Activated naive CD8-positive, alpha-beta T cell treated with anti-CD3 and anti-CD28 coated beads, Interleukin-2, amount 10 ng/mL, durations not matched to agents 7 days and 5 days (primary cell): Measurements from ENCODE around the gene CSAD. TPM values are rescaled to one million over a fixed set of nuclear protein-coding genes. Genes with fewer than 3 reads are reported as not detected.

Experiments used
- ATAC-seq: fragments of 150-1000 bp; cut with Tn5 transposase; one replicate; pipeline ENCODE4 v1.10.0; 2021; ENCODE audit warnings: low read depth, moderate library complexity
- POLR2A ChIA-PET: fragments of 350-600 bp; sonication (Branson Sonifier 250); formaldehyde crosslinking; loops from one replicate; lab custom pipeline; 2021; ENCODE audit warnings: antibody characterized with exemption; lab: Charles Lee
- DNase-seq: peaks from one replicate; pipeline ENCODE4 v3.0.0; 2021
- H3K27ac Mint-ChIP-seq: one replicate; pipeline ENCODE4 v1.8.0; 2022; ENCODE audit warnings: mild to moderate bottlenecking, mixed read lengths
- H3K27me3 Mint-ChIP-seq: one replicate; pipeline ENCODE4 v1.8.0; 2022; ENCODE audit warnings: mild to moderate bottlenecking, moderate library complexity, mixed read lengths
- H3K36me3 Mint-ChIP-seq: one replicate; pipeline ENCODE4 v1.8.0; 2021; ENCODE audit warnings: mild to moderate bottlenecking, mixed read lengths
- H3K4me1 Mint-ChIP-seq: one replicate; pipeline ENCODE4 v1.8.0; 2021; ENCODE audit warnings: mixed read lengths
- H3K4me3 Mint-ChIP-seq: one replicate; pipeline ENCODE4 v1.8.0; 2022; ENCODE audit warnings: mild to moderate bottlenecking, moderate library complexity, mixed read lengths
- H3K9me3 Mint-ChIP-seq: one replicate; pipeline ENCODE4 v1.8.0; 2021; ENCODE audit warnings: mixed read lengths
- total RNA-seq, 2 experiments: library from RNA; stranded (reverse); gene quantifications; one replicate each; pipeline ENCODE4 v1.2.3, GENCODE V29; 2021

CSAD gene
- total RNA-seq, 2 experiments from 2014 or later = 28.1 to 38.3 TPM

DNA sequence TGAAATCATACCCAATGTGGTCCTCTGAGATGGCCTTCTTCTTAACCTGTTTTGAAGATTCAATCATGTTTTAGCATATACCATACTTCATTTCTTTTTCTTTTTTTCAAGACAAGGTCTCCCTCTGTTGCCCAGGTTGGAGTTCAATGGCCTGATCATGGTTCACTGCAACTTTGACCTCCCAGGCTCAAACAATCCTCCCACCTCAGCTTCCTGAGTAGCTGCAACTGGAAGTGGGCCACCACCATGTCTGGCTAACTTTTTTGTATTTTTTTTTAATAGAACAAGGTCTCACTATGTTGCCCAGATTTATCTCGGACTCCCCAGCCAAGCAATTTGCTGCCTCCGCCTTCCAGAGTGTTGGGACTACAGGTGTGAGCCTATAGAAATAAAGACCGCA, 47.0 kb downstream of the CSAD start:
- peaks cover 4% of the 10 kb centered on the region for H3K9me3 Mint-ChIP-seq
- no peak overlapping the region for H3K4me3 Mint-ChIP-seq
- H3K27ac Mint-ChIP-seq = no peak overlapping the region
- ATAC-seq (no peak), DNase-seq (no peak)
- H3K4me1 Mint-ChIP-seq = peaks cover 1% of the 10 kb centered on the region
- peaks cover 16% of the 10 kb centered on the region for H3K27me3 Mint-ChIP-seq
- peaks cover 4% of the 10 kb centered on the region for H3K36me3 Mint-ChIP-seq
- POLR2A ChIA-PET = no interaction called here

DNA sequence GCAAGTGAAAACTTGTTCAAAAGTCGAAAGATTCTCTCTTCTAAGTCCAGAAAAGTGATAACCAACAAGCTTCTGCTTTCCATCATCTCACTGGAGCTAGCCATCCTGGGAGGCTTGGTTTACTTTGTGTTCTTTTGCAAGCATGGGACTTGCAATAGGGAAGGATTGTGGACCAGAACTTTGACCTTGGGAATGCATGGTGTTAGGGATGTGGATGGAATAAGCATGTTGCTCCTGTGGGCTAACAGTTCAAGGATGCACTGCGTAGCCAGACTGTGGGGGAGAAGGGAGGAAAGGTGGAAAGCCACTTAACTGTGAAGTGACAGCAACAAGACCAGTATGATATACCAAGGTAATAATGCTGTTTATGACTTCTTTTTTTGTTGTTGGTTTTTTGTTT, 48.9 kb downstream of the CSAD start:
- no peaks in the 10 kb centered on the region for H3K9me3 Mint-ChIP-seq
- DNase-seq (no peak), ATAC-seq (no peak)
- H3K4me3 Mint-ChIP-seq = no peak overlapping the region
- peaks cover 6% of the 10 kb centered on the region for H3K27me3 Mint-ChIP-seq
- H3K4me1 Mint-ChIP-seq = peaks cover 1% of the 10 kb centered on the region
- H3K36me3 Mint-ChIP-seq = peaks cover 3% of the 10 kb centered on the region
- POLR2A ChIA-PET = interaction anchor here (0.7 kb wide), 1 partner anchor 21 kb away, joined by 3 read pairs; no protein-coding TSS in a partner anchor
- H3K27ac Mint-ChIP-seq = no peak overlapping the region

DNA sequence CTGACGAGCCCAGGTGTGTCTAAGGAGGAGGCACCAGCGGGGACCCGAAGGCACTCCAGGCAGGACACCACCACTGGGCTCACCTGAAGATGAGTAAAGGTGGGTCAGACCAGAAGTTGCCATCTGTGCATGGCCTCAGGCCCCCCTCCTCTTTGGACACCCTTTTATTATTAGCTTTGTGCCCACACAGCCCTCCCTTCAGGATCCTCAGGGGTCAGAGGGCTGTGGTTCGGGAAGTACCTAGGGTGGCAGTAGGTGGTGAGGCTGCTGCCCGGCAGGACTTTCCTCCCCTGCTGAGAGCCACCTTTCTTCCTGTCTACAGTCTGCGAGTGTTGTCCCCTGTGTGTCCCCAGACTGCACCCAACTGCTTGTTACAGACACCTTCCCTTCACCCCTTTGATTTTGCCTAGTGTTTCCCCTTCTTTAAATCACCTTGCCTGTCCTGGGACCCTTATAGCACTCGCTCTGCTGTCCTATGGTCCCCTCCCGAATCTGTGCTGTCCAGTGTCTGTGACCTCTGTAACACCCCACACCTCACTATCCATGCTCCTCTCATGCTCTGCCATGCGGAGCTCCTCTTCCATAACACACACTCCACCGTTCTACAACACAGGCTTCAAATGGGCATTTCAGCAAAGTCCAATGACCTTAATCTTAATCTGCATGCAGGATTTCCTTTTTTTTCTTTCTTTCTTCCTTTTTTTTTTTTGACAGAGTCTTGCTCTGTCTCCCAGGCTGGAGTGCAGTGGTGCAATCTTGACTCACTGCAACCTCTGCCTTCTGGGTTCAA, 51.8 kb downstream of the CSAD start:
- no peak for DNase-seq
- no peak for ATAC-seq
- H3K4me1 Mint-ChIP-seq = peaks cover 1% of the 10 kb centered on the region
- H3K27me3 Mint-ChIP-seq = peaks cover 2% of the 10 kb centered on the region
- no peak overlapping the region for H3K4me3 Mint-ChIP-seq
- POLR2A ChIA-PET = no interaction called here
- H3K36me3 Mint-ChIP-seq = peaks cover 6% of the 10 kb centered on the region
- no peaks in the 10 kb centered on the region for H3K9me3 Mint-ChIP-seq
- no peak overlapping the region for H3K27ac Mint-ChIP-seq

DNA sequence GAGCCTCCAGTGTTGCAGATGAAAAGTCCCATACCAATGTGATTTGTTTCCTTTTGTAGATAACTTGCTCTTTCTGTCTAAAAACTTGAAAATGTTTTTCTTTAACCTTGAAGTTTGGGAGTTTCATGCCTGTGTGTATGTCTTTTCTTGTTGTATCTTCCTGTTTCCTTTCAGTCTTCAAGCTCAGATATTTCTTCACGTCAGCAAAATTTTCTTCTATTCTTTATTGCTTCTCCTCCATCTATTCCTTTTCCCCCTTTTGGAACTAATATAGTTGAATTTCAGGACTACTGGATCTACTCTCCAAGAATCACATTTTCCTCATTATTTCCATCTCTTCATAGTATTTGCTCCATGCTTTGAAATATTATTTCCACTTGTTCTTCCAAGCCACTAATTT, 53.6 kb downstream of the CSAD start:
- Mint-ChIP-seq H3K4me3 (no peak overlapping the region), H3K9me3 (no peaks in the 10 kb centered on the region), H3K27ac (no peak overlapping the region), H3K4me1 (peaks cover 1% of the 10 kb centered on the region), H3K36me3 (peaks cover 9% of the 10 kb centered on the region), H3K27me3 (peaks cover 2% of the 10 kb centered on the region)
- POLR2A ChIA-PET = interaction anchor here (0.7 kb wide), 1 partner anchor 23 kb away, joined by 3 read pairs; no protein-coding TSS in a partner anchor
- no peak for DNase-seq
- ATAC-seq = no peak

DNA sequence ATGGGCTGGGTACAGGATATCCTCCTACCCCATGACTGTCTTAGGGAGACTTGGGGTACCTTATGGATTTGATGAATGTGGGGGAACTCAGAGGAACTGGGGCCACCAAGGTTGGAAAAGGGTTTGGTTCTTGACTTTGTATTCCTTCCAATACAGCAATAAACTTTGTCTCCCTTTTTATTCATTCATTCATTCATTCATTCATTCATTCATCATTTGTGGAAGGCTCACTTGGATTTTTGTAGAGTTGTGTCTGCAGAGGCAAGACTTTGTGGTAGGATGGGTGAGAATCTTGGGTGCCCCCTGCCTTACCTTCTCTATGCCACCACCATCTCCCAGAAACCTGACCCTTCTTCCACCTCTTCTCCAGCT, 56.4 kb downstream of the CSAD start:
- peaks cover 13% of the 10 kb centered on the region for H3K36me3 Mint-ChIP-seq
- H3K27ac Mint-ChIP-seq = no peak overlapping the region
- H3K27me3 Mint-ChIP-seq = no peaks in the 10 kb centered on the region
- POLR2A ChIA-PET = no interaction called here
- H3K9me3 Mint-ChIP-seq = no peaks in the 10 kb centered on the region
- no peak for ATAC-seq
- H3K4me3 Mint-ChIP-seq = no peak overlapping the region
- H3K4me1 Mint-ChIP-seq = no peaks in the 10 kb centered on the region
- DNase-seq = no peak

DNA sequence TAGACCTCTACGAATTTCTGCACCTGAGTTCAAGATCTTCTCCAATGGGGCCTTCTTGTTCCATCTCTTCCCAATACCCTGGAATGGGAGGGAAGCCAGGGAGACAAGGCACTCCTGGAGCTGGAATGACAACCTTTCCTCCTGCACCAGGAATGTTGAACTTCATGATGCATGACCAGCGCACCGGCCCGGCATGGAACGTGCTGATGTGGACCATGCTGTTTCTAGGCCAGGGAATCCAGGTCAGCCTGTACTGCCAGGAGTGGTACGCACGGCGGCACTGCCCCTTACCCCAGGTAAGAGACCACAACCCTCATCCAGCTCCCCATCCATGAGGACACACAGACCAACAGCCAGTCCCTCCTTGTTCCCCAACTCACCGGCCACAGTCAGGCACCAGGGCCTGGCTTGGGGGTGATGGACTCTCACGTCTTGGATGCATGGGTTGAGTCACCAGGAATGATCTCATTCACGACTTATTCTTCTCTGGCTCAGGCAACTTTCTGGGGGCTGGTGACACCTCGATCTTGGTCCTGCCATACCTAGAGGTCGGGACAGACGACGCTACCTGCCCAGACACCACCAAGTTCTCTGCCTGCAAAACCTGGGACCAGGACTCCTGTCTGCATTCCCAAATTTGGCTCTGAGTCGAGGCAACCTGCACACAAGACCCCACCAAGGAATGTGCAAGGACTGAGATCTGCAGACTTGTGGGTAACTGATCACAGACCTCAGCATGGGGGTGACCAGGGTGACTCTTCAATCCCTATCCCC, 57.0 kb downstream of the CSAD start:
- H3K27ac Mint-ChIP-seq = no peak overlapping the region
- POLR2A ChIA-PET = no interaction called here
- H3K9me3 Mint-ChIP-seq = no peaks in the 10 kb centered on the region
- no peak for ATAC-seq
- H3K27me3 Mint-ChIP-seq = no peaks in the 10 kb centered on the region
- H3K36me3 Mint-ChIP-seq = peaks cover 12% of the 10 kb centered on the region
- DNase-seq = no peak
- H3K4me1 Mint-ChIP-seq = no peaks in the 10 kb centered on the region
- H3K4me3 Mint-ChIP-seq = no peak overlapping the region

GRCh38 chr12:53122961-53123468, 57.7 kb downstream of the CSAD start:
- POLR2A ChIA-PET = no interaction called here
- no peak for DNase-seq
- Mint-ChIP-seq H3K4me1 (no peaks in the 10 kb centered on the region), H3K27ac (peak overlapping the region; percentile 33), H3K27me3 (no peaks in the 10 kb centered on the region), H3K36me3 (peaks cover 15% of the 10 kb centered on the region), H3K4me3 (no peak overlapping the region), H3K9me3 (no peaks in the 10 kb centered on the region)
- no peak for ATAC-seq

DNA sequence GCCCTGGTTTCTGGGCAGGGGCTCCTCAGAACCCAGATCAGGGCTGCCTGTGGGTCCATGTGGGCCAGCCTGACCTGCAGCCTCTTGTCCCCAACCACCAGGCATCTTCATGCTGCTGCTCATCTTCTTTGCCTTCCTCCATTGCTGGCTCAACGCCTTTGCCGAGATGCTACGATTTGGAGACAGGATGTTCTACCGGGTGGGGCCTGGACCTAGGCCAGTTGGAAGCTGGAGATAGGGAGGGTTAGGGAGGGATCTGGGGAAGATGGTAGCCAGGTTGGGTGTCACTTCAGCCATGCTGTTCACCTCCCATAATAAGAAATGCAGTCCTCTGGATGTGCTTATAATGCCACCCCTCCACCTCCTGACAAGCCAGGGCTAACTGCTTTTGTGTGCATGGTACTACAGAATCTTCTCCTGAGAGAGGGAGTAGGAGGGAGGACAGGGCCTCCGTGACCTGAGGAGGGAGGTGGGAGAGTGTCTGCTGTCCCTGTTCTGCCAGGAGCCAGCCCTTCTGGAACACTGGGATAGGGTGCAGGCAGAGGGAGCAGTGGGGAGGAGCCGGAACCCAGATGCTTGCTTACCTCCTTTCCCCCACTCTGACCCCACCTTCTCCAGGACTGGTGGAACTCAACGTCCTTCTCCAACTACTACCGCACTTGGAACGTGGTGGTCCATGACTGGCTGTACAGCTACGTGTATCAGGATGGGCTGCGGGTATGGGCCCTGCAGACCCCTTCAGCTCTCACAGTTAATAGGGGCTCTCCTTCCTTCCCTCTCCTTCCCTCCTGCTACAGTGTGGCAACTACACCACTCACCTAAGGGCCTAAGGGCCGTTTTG, 59.8 kb downstream of the CSAD start:
- Mint-ChIP-seq H3K27me3 (no peaks in the 10 kb centered on the region), H3K27ac (no peak overlapping the region), H3K4me1 (no peaks in the 10 kb centered on the region), H3K9me3 (no peaks in the 10 kb centered on the region), H3K36me3 (peaks cover 16% of the 10 kb centered on the region), H3K4me3 (no peak overlapping the region)
- ATAC-seq (no peak), DNase-seq (no peak)
- POLR2A ChIA-PET = no interaction called here

DNA sequence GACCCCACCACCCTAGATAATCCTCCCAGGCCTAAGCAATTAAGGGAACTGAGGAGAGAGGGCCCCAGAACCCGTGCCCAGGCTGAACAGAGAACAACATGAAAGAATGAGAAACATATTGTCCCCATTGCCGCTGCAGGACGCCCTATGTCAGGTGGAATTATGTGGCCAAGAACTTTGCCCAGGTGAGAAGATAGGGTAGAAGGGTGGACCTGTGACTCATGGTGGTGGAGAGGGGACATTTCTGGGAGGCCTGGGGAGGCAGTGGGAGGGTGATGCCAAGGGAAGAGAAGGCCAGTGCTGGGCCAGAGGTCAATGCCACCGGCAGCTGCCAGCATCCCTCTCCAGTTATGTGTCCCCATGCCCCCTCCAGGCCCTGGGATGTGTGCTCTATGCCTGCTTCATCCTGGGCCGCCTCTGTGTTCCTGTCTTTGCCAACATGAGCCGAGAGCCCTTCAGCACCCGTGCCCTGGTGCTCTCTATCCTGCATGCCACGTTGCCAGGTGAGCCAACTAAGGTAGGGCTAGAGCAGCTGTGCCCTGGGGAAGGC, 61.9 kb downstream of the CSAD start:
- no peaks in the 10 kb centered on the region for H3K4me1 Mint-ChIP-seq
- ATAC-seq (no peak), DNase-seq (no peak)
- H3K27ac Mint-ChIP-seq = no peak overlapping the region
- POLR2A ChIA-PET = no interaction called here
- H3K9me3 Mint-ChIP-seq = no peaks in the 10 kb centered on the region
- no peaks in the 10 kb centered on the region for H3K27me3 Mint-ChIP-seq
- no peak overlapping the region for H3K4me3 Mint-ChIP-seq
- H3K36me3 Mint-ChIP-seq = peaks cover 12% of the 10 kb centered on the region

GRCh38 chr12:53115891-53116648, 64.7 kb downstream of the CSAD start:
- DNase-seq (no peak), ATAC-seq (no peak)
- Mint-ChIP-seq H3K36me3 (peaks cover 9% of the 10 kb centered on the region), H3K4me1 (no peaks in the 10 kb centered on the region), H3K27ac (no peak overlapping the region), H3K27me3 (no peaks in the 10 kb centered on the region), H3K9me3 (no peaks in the 10 kb centered on the region), H3K4me3 (no peak overlapping the region)
- POLR2A ChIA-PET = no interaction called here

GRCh38 chr12:53115112-53115890, 65.4 kb downstream of the CSAD start:
- no peak for ATAC-seq
- Mint-ChIP-seq H3K27ac (no peak overlapping the region), H3K4me1 (no peaks in the 10 kb centered on the region), H3K9me3 (no peaks in the 10 kb centered on the region), H3K4me3 (no peak overlapping the region), H3K36me3 (peaks cover 9% of the 10 kb centered on the region), H3K27me3 (no peaks in the 10 kb centered on the region)
- no peak for DNase-seq
- POLR2A ChIA-PET = no interaction called here

DNA sequence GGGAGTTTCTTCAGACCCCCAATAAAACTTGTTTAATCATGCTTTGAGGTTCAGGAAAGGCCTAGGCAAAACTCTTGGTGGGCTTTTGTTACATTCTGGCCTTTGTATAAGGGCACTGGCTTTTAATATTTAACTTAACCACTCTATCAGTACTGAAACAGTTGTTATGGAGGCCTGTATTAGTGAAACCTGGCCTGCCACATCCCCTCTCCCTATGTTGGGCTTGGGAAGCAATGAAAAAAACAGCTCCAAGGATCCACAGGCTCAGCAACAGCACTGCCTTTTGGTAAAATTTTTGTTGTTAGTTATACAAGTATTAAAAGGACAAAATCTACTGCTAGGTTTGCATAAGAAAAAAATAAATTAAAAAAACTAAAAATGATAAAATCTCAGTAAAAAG, 66.8 kb downstream of the CSAD start:
- Mint-ChIP-seq H3K9me3 (no peaks in the 10 kb centered on the region), H3K27me3 (no peaks in the 10 kb centered on the region), H3K27ac (no peak overlapping the region), H3K4me1 (no peaks in the 10 kb centered on the region), H3K36me3 (peaks cover 7% of the 10 kb centered on the region), H3K4me3 (no peak overlapping the region)
- ATAC-seq = no peak
- DNase-seq = no peak
- POLR2A ChIA-PET = no interaction called here
